NB4 (cell line): ENCODE data around the gene ASTN1.

Source experiments
- DNase-seq: peaks from one replicate; pipeline ENCODE4 v3.0.0; 2010; ENCODE audit warnings: low read depth
- H3K4me3 ChIP-seq: one replicate; pipeline ENCODE4 v1.5.1; 2011; ENCODE audit warnings: mild to moderate bottlenecking, low read depth, low read length, moderate library complexity
- CTCF ChIP-seq: IDR thresholded peaks from one replicate; pipeline ENCODE4 v1.5.1; 2012; ENCODE audit warnings: low read depth, low read length
- MYC ChIP-seq: IDR thresholded peaks from 2 replicates; pipeline ENCODE4 v1.6.1; 2011; ENCODE audit warnings: low read depth, low read length
- POLR2A ChIP-seq: IDR thresholded peaks from 2 replicates; pipeline ENCODE4 v1.6.1; 2011; ENCODE audit warnings: mild to moderate bottlenecking; ENCODE audit not compliant: insufficient read length; ENCODE audit errors: extremely low read depth
- TF ChIP-seq, protein P1 (sequence below): IDR thresholded peaks from 2 replicates; pipeline ENCODE4 v1.6.1; 2011; ENCODE audit warnings: low read depth, low read length

Gene ASTN1

GRCh38 chr1:176811511-176812288, 352.8 kb downstream of the ASTN1 start:
- no peak for DNase-seq
- TF ChIP-seq POLR2A (no peak), CTCF (no peak), MYC (no peak)
- TF ChIP-seq, protein P1, sequence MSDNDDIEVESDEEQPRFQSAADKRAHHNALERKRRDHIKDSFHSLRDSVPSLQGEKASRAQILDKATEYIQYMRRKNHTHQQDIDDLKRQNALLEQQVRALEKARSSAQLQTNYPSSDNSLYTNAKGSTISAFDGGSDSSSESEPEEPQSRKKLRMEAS, result no peak
- no peak overlapping the region for H3K4me3 ChIP-seq

DNA sequence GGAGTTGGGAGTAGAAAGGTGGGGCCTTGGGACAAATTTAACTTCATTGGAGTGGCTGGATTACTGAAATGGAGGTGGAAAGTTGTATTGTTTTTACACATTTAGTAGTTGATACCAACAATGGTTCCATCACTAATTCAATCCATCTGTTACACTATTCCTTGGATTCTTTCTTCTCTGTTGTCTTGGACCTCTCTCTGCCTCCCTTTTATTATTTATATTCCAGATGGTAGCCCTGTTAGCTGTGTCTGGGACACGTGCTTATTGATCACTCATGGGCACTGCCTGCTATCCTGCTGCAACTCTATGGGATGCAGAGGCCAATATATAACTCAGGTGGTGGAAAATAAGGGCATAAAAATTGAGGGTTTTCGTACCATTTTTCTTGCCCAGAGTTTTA, 355.2 kb downstream of the ASTN1 start:
- DNase-seq, result no peak
- H3K4me3 ChIP-seq, result no peak overlapping the region
- TF ChIP-seq CTCF (no peak), MYC (no peak), POLR2A (no peak)
- TF ChIP-seq, protein P1, result no peak
